ENCODE measurements around the gene MAST4.
"Not testable (repeated sequence)": the region's sequence is repeated elsewhere in the genome, so short reads cannot be mapped to it uniquely, and the experiment has no call there.

MAST4 gene

GRCh38 chr5:67165526-67166459, 569.6 kb downstream of the MAST4 start:
- H3K4me3 ChIP-seq (ENCODE audit: low read depth, low read length), result no peak overlapping the region

GRCh38 chr5:67166460-67167285, 570.5 kb downstream of the MAST4 start:
- TF ChIP-seq CTCF (IDR thresholded peaks at IDR 0.05; ENCODE audit: low read depth, low read length), result no peak
- no peak overlapping the region for H3K4me3 ChIP-seq (ENCODE audit: low read depth, low read length)

More at GRCh38 chr5:67165526-67166459, 569.6 kb downstream of the MAST4 start:
- no peak for TF ChIP-seq CTCF (IDR thresholded peaks at IDR 0.05; ENCODE audit: low read depth, low read length)

GRCh38 chr5:67168069-67168468, 571.9 kb downstream of the MAST4 start:
- TF ChIP-seq CTCF (IDR thresholded peaks at IDR 0.05; ENCODE audit: low read depth, low read length), result no peak

GRCh38 chr5:67170767-67171166, 574.6 kb downstream of the MAST4 start:
- TF ChIP-seq CTCF (IDR thresholded peaks at IDR 0.05; ENCODE audit: low read depth, low read length), result no peak
- H3K4me3 ChIP-seq (ENCODE audit: low read depth, low read length), result no peak overlapping the region

More at GRCh38 chr5:67168069-67168468, 571.9 kb downstream of the MAST4 start:
- H3K4me3 ChIP-seq (ENCODE audit: low read depth, low read length), result no peak overlapping the region

- H3K4me3 ChIP-seq (ENCODE audit: low read depth, low read length), result not testable (repeated sequence)
Measured at GRCh38 chr5:67173351-67173750, 577.2 kb downstream of the MAST4 start.

DNA sequence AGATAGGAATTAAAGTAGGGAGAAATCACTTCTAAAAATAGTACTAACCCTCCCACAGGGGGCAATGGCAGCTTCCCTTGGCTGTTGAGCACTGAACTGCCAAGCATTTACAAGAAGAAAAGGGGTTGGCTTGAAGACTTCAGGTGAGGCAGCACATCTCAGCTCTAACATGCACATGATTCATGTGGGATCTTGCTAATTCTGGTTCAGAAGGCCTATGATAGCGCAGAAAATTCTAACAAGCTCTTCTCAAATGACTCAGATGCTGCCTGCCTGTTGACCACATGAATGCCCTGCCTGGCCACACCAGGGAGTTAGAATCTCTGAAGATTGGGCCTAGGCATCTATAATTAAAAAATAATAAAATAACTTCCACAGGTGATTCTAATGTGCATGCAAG, 577.8 kb downstream of the MAST4 start:
- H3K4me3 ChIP-seq (ENCODE audit: low read depth, low read length), result no peak overlapping the region
- TF ChIP-seq CTCF (IDR thresholded peaks at IDR 0.05; ENCODE audit: low read depth, low read length), result no peak

GRCh38 chr5:67176936-67177335, 580.7 kb downstream of the MAST4 start:
- no peak overlapping the region for H3K4me3 ChIP-seq (ENCODE audit: low read depth, low read length)
- no peak for TF ChIP-seq CTCF (IDR thresholded peaks at IDR 0.05; ENCODE audit: low read depth, low read length)

Data from WI38 (cell line).